Panc1 (cell line): Measurements from ENCODE around the gene CCDC68. TPM values are rescaled to one million over a fixed set of nuclear protein-coding genes. Genes with fewer than 3 reads are reported as not detected.

Experiments
- ATAC-seq: fragments of 200-7000 bp; cut with Tn5 transposase; 2 replicates; pipeline ENCODE4 v1.9.1; 2020; ENCODE audit warnings: mild to moderate bottlenecking, moderate library complexity
- BruUV-seq: library from RNA; stranded (reverse); fragments of 400-500 nt; replicated peaks from 2 replicates; lab custom pipeline; 2021; lab: Mats Ljungman, UMichigan
- CTCF ChIA-PET: fragments of 300-600 bp; sonication (Branson Sonifier 250); formaldehyde crosslinking; loops from one replicate; lab custom pipeline; 2022; ENCODE audit warnings: antibody characterized with exemption; lab: Charles Lee
- POLR2A ChIA-PET: fragments of 300-600 bp; sonication (Branson Sonifier 250); formaldehyde crosslinking; loops from one replicate; lab custom pipeline; 2022; ENCODE audit warnings: antibody characterized with exemption; lab: Charles Lee
- DNase-seq: peaks from one replicate; pipeline ENCODE4 v3.0.0-alpha.2; 2010; ENCODE audit warnings: low read depth, low spot score
- H3K27ac ChIP-seq: 2 replicates; pipeline ENCODE4 v1.5.1; 2011; ENCODE audit warnings: mild to moderate bottlenecking, low read length, inconsistent platforms
- H3K27me3 ChIP-seq: fragments of 200-500 bp; sonication (Bioruptor generic); 2 replicates; pipeline ENCODE4 v1.6.0; 2014; ENCODE audit warnings: low read length, inconsistent platforms; ENCODE audit not compliant: control insufficient read depth, insufficient read depth
- H3K36me3 ChIP-seq: fragments of 200-500 bp; sonication (Bioruptor generic); 2 replicates; pipeline ENCODE4 v1.5.1; 2014; ENCODE audit warnings: inconsistent platforms, mild to moderate bottlenecking, low read length, moderate library complexity; ENCODE audit not compliant: control insufficient read depth, insufficient read depth
- H3K4me1 ChIP-seq: 2 replicates; pipeline ENCODE4 v1.5.1; 2011; ENCODE audit warnings: inconsistent platforms, mild to moderate bottlenecking, low read length, moderate library complexity; ENCODE audit not compliant: control insufficient read depth, insufficient read depth
- H3K4me3 ChIP-seq, 2 experiments: 2 replicates each; pipeline ENCODE4 v1.5.1; 2011 to 2012; ENCODE audit warnings: low read depth in 2 of 2, low read length in 2 of 2, mild to moderate bottlenecking in 2 of 2, inconsistent platforms in 1 of 2, moderate library complexity in 1 of 2
- H3K9me3 ChIP-seq: fragments of 200-500 bp; sonication (Bioruptor generic); 2 replicates; pipeline ENCODE4 v1.5.1; 2014; ENCODE audit warnings: low read depth, mild to moderate bottlenecking, inconsistent platforms, low read length, moderate library complexity; ENCODE audit not compliant: control insufficient read depth, insufficient read depth
- POLR2AphosphoS5 ChIP-seq: IDR thresholded peaks from 2 replicates; pipeline ENCODE4 v1.6.1; 2012; ENCODE audit warnings: mild to moderate bottlenecking, low read depth, low read length, moderate library complexity
- SIN3A ChIP-seq: IDR thresholded peaks from 2 replicates; pipeline ENCODE4 v1.6.1; 2012; ENCODE audit warnings: low read depth, mild to moderate bottlenecking, low read length, moderate library complexity, borderline replicate concordance; ENCODE audit not compliant: insufficient read depth
- TCF7L2 ChIP-seq: IDR thresholded peaks from 2 replicates; pipeline ENCODE4 v1.6.1; 2011; ENCODE audit warnings: mild to moderate bottlenecking, low read depth, low read length, inconsistent platforms
- in situ Hi-C: cut with HindIII; loops from 2 replicates; pipeline ENCODE4 v1.10.0; 2016; ENCODE audit warnings: low sequenced_read_pairs, low pct_unique_long_range_greater_than_20kb
- intact Hi-C: fragments of 100-400 bp; cut with micrococcal nuclease; formaldehyde crosslinking; loops from one replicate; pipeline ENCODE4 v1.10.0; 2022; ENCODE audit not compliant: unreplicated experiment
- total RNA-seq: library from RNA; stranded (reverse); gene quantifications from one replicate; pipeline ENCODE4 v1.2.1, GENCODE V29; 2021; ENCODE audit not compliant: unreplicated experiment
- TF ChIP-seq, protein P1 (sequence below): fragments of 450-650 bp; IDR thresholded peaks from 2 replicates; pipeline ENCODE4 v1.5.1; 2017; ENCODE audit warnings: mild to moderate bottlenecking
- TF ChIP-seq, protein P2 (sequence below), 2 experiments: IDR thresholded peaks; 2 replicates each; pipeline ENCODE4 v1.6.1; 2011 to 2012; ENCODE audit warnings: low read depth in 2 of 2, control low read depth in 1 of 2, low read length in 1 of 2, mild to moderate bottlenecking in 1 of 2, moderate library complexity in 1 of 2; ENCODE audit not compliant: insufficient read depth in 1 of 2

The CCDC68 gene
- total RNA-seq, 1 experiment from 2014 or later: 0.41 TPM

DNA sequence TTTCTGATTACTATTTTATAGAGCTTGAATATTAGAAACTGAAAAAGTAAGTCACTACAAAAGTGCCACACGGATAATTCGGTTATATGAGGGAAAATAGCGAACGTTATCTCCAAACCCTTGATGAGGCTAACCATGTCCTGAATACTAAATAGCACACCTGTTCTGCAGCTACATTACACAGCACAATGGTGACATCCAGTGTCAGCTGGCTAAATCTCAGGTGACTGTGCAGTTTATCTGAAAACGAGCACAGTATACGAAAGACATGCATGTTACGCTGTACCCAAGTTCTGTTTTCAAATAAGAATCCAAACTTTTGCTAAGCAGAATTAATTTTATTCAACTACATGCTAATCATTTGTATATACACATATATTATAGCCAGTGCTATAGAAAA lies 9.0 kb downstream of the CCDC68 start:
- POLR2A ChIA-PET: no interaction called here
- intact Hi-C loops: no loop called here
- Histone ChIP-seq H3K36me3 (no peaks in the 10 kb centered on the region), H3K4me1 (no peaks in the 10 kb centered on the region; the same call in none of the 2 replicates), H3K27me3 (no peaks in the 10 kb centered on the region), H3K27ac (no peak overlapping the region), H3K4me3 (no peak overlapping the region), H3K9me3 (no peaks in the 10 kb centered on the region)
- CTCF ChIA-PET: interaction anchor here (0.6 kb wide), 1 partner anchor 288 kb away, joined by 3 read pairs; no protein-coding TSS in a partner anchor
- in situ Hi-C loops: no loop called here
- TF ChIP-seq, protein P1, sequence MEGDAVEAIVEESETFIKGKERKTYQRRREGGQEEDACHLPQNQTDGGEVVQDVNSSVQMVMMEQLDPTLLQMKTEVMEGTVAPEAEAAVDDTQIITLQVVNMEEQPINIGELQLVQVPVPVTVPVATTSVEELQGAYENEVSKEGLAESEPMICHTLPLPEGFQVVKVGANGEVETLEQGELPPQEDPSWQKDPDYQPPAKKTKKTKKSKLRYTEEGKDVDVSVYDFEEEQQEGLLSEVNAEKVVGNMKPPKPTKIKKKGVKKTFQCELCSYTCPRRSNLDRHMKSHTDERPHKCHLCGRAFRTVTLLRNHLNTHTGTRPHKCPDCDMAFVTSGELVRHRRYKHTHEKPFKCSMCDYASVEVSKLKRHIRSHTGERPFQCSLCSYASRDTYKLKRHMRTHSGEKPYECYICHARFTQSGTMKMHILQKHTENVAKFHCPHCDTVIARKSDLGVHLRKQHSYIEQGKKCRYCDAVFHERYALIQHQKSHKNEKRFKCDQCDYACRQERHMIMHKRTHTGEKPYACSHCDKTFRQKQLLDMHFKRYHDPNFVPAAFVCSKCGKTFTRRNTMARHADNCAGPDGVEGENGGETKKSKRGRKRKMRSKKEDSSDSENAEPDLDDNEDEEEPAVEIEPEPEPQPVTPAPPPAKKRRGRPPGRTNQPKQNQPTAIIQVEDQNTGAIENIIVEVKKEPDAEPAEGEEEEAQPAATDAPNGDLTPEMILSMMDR: peak; percentile 25; the same call in 1 of the 2 replicates
- no peak for TF ChIP-seq TCF7L2
- TF ChIP-seq, protein P2, sequence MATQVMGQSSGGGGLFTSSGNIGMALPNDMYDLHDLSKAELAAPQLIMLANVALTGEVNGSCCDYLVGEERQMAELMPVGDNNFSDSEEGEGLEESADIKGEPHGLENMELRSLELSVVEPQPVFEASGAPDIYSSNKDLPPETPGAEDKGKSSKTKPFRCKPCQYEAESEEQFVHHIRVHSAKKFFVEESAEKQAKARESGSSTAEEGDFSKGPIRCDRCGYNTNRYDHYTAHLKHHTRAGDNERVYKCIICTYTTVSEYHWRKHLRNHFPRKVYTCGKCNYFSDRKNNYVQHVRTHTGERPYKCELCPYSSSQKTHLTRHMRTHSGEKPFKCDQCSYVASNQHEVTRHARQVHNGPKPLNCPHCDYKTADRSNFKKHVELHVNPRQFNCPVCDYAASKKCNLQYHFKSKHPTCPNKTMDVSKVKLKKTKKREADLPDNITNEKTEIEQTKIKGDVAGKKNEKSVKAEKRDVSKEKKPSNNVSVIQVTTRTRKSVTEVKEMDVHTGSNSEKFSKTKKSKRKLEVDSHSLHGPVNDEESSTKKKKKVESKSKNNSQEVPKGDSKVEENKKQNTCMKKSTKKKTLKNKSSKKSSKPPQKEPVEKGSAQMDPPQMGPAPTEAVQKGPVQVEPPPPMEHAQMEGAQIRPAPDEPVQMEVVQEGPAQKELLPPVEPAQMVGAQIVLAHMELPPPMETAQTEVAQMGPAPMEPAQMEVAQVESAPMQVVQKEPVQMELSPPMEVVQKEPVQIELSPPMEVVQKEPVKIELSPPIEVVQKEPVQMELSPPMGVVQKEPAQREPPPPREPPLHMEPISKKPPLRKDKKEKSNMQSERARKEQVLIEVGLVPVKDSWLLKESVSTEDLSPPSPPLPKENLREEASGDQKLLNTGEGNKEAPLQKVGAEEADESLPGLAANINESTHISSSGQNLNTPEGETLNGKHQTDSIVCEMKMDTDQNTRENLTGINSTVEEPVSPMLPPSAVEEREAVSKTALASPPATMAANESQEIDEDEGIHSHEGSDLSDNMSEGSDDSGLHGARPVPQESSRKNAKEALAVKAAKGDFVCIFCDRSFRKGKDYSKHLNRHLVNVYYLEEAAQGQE (IDR thresholded peaks at IDR 0.05; ENCODE audit: insufficient read depth in 1 of 2, low read depth in 2 of 2, low read length in 1 of 2): no peak
- no peak for DNase-seq
- BruUV-seq: no TSS peak
- no peak for ATAC-seq

DNA sequence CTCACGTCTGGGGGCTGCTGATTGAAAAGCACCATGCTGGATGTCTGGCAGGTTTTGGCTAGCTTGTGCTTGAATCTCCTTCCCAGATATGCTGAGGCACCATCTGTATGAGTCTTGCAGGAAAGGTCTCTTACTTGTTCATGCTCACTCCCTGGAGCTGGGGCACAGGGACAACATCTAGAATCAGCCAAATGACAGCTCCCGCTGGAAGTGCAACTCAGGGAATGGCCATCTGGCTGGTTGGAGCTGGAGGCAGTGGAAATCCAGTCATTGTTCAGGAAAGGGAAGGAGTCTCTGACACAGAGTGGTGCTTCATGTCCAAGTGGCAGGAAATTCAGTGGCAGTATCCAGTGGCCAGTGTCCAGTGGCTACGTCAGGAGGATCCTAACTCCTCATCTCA lies 9.7 kb downstream of the CCDC68 start:
- no TSS peak for BruUV-seq
- H3K36me3 ChIP-seq: no peaks in the 10 kb centered on the region
- TF ChIP-seq, protein P2 (IDR thresholded peaks at IDR 0.05; ENCODE audit: insufficient read depth in 1 of 2, low read depth in 2 of 2, low read length in 1 of 2): no peak
- TF ChIP-seq SIN3A: no peak
- TF ChIP-seq, protein P1: no peak
- TF ChIP-seq TCF7L2: no peak
- no peak for TF ChIP-seq POLR2AphosphoS5
- ATAC-seq (0 out of 2 replicates have a peak, but pooled peaks have one; percentile 54), DNase-seq (no peak)
- intact Hi-C loops: no loop called here
- in situ Hi-C loops: no loop called here
- no peaks in the 10 kb centered on the region; the same call in none of the 2 replicates for H3K4me1 ChIP-seq
- H3K27me3 ChIP-seq: no peaks in the 10 kb centered on the region
- no peak overlapping the region for H3K4me3 ChIP-seq
- no peaks in the 10 kb centered on the region for H3K9me3 ChIP-seq
- no peak overlapping the region for H3K27ac ChIP-seq
- CTCF ChIA-PET: interaction anchor here (0.6 kb wide), 1 partner anchor 287 kb away, joined by 3 read pairs; no protein-coding TSS in a partner anchor
- POLR2A ChIA-PET: no interaction called here
